SKM-1 (cell line): ENCODE measurements around the gene CCDC85C.

Experiments
- DNase-seq: peaks from one replicate; lab custom pipeline; 2025; ENCODE audit not compliant: unreplicated experiment; lab: John Stamatoyannopoulos, UW

The CCDC85C gene

GRCh38 chr14:99606359-99606758, 2.4 kb upstream of the CCDC85C start:
- no peak for DNase-seq

- no peak for DNase-seq
Observed at GRCh38 chr14:99605299-99605961, 1.4 kb upstream of the CCDC85C start.

- DNase-seq: no peak
Observed at GRCh38 chr14:99604766-99605298, 825 bp upstream of the CCDC85C start.

- DNase-seq: peak; percentile 28
Observed at GRCh38 chr14:99604278-99604765, 315 bp upstream of the CCDC85C start.

GRCh38 chr14:99602788-99603415, 1.1 kb downstream of the CCDC85C start:
- DNase-seq: no peak

GRCh38 chr14:99602054-99602787, 1.8 kb downstream of the CCDC85C start:
- no peak for DNase-seq

GRCh38 chr14:99601361-99601831, 2.6 kb downstream of the CCDC85C start:
- DNase-seq: no peak

GRCh38 chr14:99600232-99600888, 3.6 kb downstream of the CCDC85C start:
- no peak for DNase-seq

- DNase-seq: no peak
Observed at GRCh38 chr14:99599393-99599792, 4.6 kb downstream of the CCDC85C start.

GRCh38 chr14:99598774-99599173, 5.2 kb downstream of the CCDC85C start:
- DNase-seq: no peak

- no peak for DNase-seq
Observed at GRCh38 chr14:99597911-99598600, 6.0 kb downstream of the CCDC85C start.

- no peak for DNase-seq
Observed at GRCh38 chr14:99596772-99597171, 7.2 kb downstream of the CCDC85C start.

- DNase-seq: no peak
Observed at GRCh38 chr14:99596071-99596627, 7.9 kb downstream of the CCDC85C start.

GRCh38 chr14:99595524-99595923, 8.5 kb downstream of the CCDC85C start:
- DNase-seq: no peak

- DNase-seq: no peak
Observed at GRCh38 chr14:99595034-99595433, 9.0 kb downstream of the CCDC85C start.

- DNase-seq: no peak
Observed at GRCh38 chr14:99593971-99594841, 9.8 kb downstream of the CCDC85C start.

GRCh38 chr14:99592933-99593753, 10.9 kb downstream of the CCDC85C start:
- DNase-seq: no peak

GRCh38 chr14:99592394-99592793, 11.6 kb downstream of the CCDC85C start:
- no peak for DNase-seq
